Measurements from ENCODE around the gene NOD2. TPM values are rescaled to one million over a fixed set of nuclear protein-coding genes. Genes with fewer than 3 reads are reported as not detected.

NOD2 gene
- total and polyA plus RNA-seq, 12 donors, result 0.13 to 4.9 (median 0.48) TPM

GRCh38 chr16:50695017-50696000, 1.9 kb downstream of the NOD2 start:
- Histone ChIP-seq H3K9me3 (no peaks in the 10 kb centered on the region), H3K4me1 (peaks cover 11 to 64% (median 36%) of the 10 kb centered on the region in 9 donors), H3K27ac (peak overlapping the region in 9 of 10 donors; percentile 48 to 92 (median 74)), H3K4me3 (peak overlapping the region in 1 of 10 donors; percentile 68), H3K36me3 (no peaks in the 10 kb centered on the region), H3K27me3 (peaks cover 0 to 7% (median 0%) of the 10 kb centered on the region in 7 donors)
- DNase-seq (no peak), ATAC-seq (peak in 2 of 8 donors; percentile 18 to 23)
- no peak for TF ChIP-seq CTCF (IDR thresholded peaks at IDR 0.05)
- WGBS, 2 donors, result 96 to 98% methylated on average over 9 of the region's 9 CpGs
- intact Hi-C loops (cut with DNase I), result loop anchor here in 2 of 10 donors (5.0 kb wide), 1 partner anchor 47 kb away; the partner anchor contains the start of gene CYLD (in 2 of the 2)

GRCh38 chr16:50696126-50696525, 2.7 kb downstream of the NOD2 start:
- H3K36me3 ChIP-seq, result peaks cover 0 to 3% (median 0%) of the 10 kb centered on the region in 9 donors
- no peak for ATAC-seq
- 57 to 62% methylated on average over 5 of the region's 5 CpGs for WGBS, 2 donors
- H3K4me3 ChIP-seq, result peak overlapping the region in 1 of 10 donors; percentile 7
- peaks cover 0 to 7% (median 0%) of the 10 kb centered on the region in 7 donors for H3K27me3 ChIP-seq
- peaks cover 11 to 72% (median 36%) of the 10 kb centered on the region in 9 donors for H3K4me1 ChIP-seq
- no peak for TF ChIP-seq CTCF (IDR thresholded peaks at IDR 0.05)
- intact Hi-C loops (cut with DNase I), result loop anchor here in 2 of 10 donors (5.0 kb wide), 1 partner anchor 46 kb away; the partner anchor contains the start of gene CYLD (in 2 of the 2)
- peak overlapping the region in 9 of 10 donors; percentile 48 to 92 (median 74) for H3K27ac ChIP-seq
- no peak for DNase-seq
- no peaks in the 10 kb centered on the region for H3K9me3 ChIP-seq

GRCh38 chr16:50696575-50697420, 3.4 kb downstream of the NOD2 start:
- DNase-seq, result peak; percentile 75 to 79
- H3K9me3 ChIP-seq, result no peaks in the 10 kb centered on the region
- H3K27ac ChIP-seq, result peak overlapping the region in 9 of 10 donors; percentile 61 to 92 (median 78)
- H3K36me3 ChIP-seq, result peaks cover 0 to 8% (median 0%) of the 10 kb centered on the region in 9 donors
- peak overlapping the region in 2 of 10 donors; percentile 7 to 48 for H3K4me3 ChIP-seq
- intact Hi-C loops (cut with DNase I), result loop anchor here in 2 of 10 donors (5.0 kb wide), 1 partner anchor 46 kb away; the partner anchor contains the start of gene CYLD (in 2 of the 2)
- ATAC-seq, result peak; percentile 62 to 90 (median 83)
- no peak for TF ChIP-seq CTCF (IDR thresholded peaks at IDR 0.05)
- H3K27me3 ChIP-seq, result peaks cover 0 to 7% (median 0%) of the 10 kb centered on the region in 7 donors
- WGBS, 2 donors, result 62 to 71% methylated on average over 15 of the region's 15 CpGs
- peaks cover 11 to 73% (median 36%) of the 10 kb centered on the region in 9 donors for H3K4me1 ChIP-seq

Measured in heart right ventricle (tissue), 16 donors.